Measurements from ENCODE around the gene PCNA. TPM values are rescaled to one million over a fixed set of nuclear protein-coding genes. Genes with fewer than 3 reads are reported as not detected.

The PCNA gene
- total and polyA plus RNA-seq, 9 of the 15 experiments (the other 6 are each of a cell fraction or from before 2014, with no cell fraction given): 213 to 390 (median 291) TPM

DNA sequence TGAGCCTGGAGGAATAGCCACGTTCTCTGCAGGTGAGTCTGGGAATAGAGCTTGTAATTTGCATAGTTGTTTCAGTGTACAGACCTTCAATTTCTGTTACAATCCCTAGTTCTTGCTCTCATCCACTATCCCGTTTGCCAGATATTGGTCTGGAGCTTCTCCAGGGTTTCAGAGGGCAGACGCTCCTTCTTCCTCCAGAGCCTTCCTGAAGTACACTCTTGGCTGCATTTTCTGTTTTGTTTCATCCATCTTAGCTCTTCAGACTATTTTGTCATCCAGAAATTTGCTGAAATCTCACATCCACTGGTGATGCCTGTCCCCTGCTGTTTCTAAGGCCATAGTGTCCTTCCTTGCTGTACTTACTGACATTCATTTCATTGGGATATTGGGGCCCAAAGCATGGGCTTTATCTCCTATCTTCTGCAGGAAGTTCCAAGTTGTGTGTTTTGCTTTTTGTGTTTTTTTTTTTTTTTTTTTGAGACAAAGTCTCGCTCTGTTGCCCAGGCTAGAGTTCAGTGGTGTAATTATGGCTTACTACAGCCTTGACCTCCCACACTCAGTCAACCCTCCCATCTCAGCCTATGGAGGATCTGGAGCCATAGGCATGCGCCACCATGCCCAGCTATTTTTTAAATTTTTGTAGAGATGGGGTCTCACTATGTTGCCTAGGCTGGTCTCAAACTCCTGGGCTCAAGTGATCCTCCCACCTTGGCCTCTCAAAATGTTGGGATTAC, 25.8 kb upstream of the PCNA start:
- Histone ChIP-seq H3K27me3 (ENCODE audit: control insufficient read depth in 2 of 2, insufficient read depth in 2 of 2, low read length in 2 of 2) (no peaks in the 10 kb centered on the region), H3K4me1 (replicated peaks in 1 of 2; ENCODE audit: control insufficient read depth in 2 of 2, insufficient read depth in 2 of 2, low read length in 2 of 2) (peaks cover 6 to 7% of the 10 kb centered on the region in 2 experiments; a peak in 4 of 5 replicates), H3K4me3 (no peak overlapping the region), H3K9me1 (ENCODE audit: control insufficient read depth, insufficient read depth, low read length) (no peaks in the 10 kb centered on the region), H3K36me3 (ENCODE audit: control insufficient read depth, insufficient read depth, low read length) (no peaks in the 10 kb centered on the region), H3K4me2 (ENCODE audit: insufficient read depth, low read length) (no peak overlapping the region), H3K9me3 (replicated peaks; ENCODE audit: control insufficient read depth, insufficient read depth, low read depth, low read length) (no peaks in the 10 kb centered on the region), H2AFZ (ENCODE audit: low read depth, low read length) (no peak overlapping the region), H3K79me2 (ENCODE audit: control insufficient read depth, insufficient read depth, low read length) (peaks cover 17% of the 10 kb centered on the region), H3K27ac (ENCODE audit: extremely low read depth, low read depth, low read length) (no peak overlapping the region), H4K20me1 (replicated peaks; ENCODE audit: control insufficient read depth, insufficient read depth, low read length) (peaks cover 5% of the 10 kb centered on the region; the same call in 1 of the 2 replicates), H3K9ac (ENCODE audit: insufficient read depth in 1 of 2, low read depth in 2 of 2, low read length in 2 of 2) (no peak overlapping the region)
- CTCF ChIA-PET (ENCODE audit: low intra/inter-chr PET ratio): no interaction called here
- no TSS peak for BruUV-seq (replicated peaks)
- WGBS (ENCODE audit: insufficient coverage, low coverage, missing lambda C conversion rate): 82% methylated on average over 4 of the region's 5 CpGs
- FAIRE-seq (no peak), DNase-seq (ENCODE audit: extremely low read depth in 1 of 4, low spot score in 3 of 4) (no peak), ATAC-seq (no peak)
- POLR2A ChIA-PET: interaction anchor here (0.7 to 1.7 kb wide), 2 partner anchors 11 to 52 kb away, joined by 3 read pairs; no protein-coding TSS in a partner anchor
- in situ Hi-C loops (cut with MboI): no loop called here
- TF ChIP-seq ZNF696 (CRISPR knock-in tag; conservative IDR thresholded peaks at IDR 0.05) (no peak), POLR2A (conservative IDR thresholded peaks at IDR 0.05) (no peak), HEY1 (CRISPR knock-in tag; IDR thresholded peaks at IDR 0.05; ENCODE audit: borderline replicate concordance) (no peak), FOXA3 (CRISPR knock-in tag; conservative IDR thresholded peaks at IDR 0.05 in 1 of 2, IDR thresholded peaks at IDR 0.05 in 1 of 2) (no peak), ZNF175 (CRISPR knock-in tag; IDR thresholded peaks at IDR 0.05; ENCODE audit: low read depth) (no peak), RAD21 (CRISPR knock-in tag; conservative IDR thresholded peaks at IDR 0.05 in 1 of 2, IDR thresholded peaks at IDR 0.05 in 1 of 2) (no peak)
- intact Hi-C loops (cut with micrococcal nuclease): no loop called here

Data from K562 (cell line).